Measurements from ENCODE around the gene USO1. TPM values are rescaled to one million over a fixed set of nuclear protein-coding genes. Genes with fewer than 3 reads are reported as not detected.

USO1 gene
- total RNA-seq, 4 donors from 2014 or later = 74.4 to 111 (median 87.9) TPM

DNA sequence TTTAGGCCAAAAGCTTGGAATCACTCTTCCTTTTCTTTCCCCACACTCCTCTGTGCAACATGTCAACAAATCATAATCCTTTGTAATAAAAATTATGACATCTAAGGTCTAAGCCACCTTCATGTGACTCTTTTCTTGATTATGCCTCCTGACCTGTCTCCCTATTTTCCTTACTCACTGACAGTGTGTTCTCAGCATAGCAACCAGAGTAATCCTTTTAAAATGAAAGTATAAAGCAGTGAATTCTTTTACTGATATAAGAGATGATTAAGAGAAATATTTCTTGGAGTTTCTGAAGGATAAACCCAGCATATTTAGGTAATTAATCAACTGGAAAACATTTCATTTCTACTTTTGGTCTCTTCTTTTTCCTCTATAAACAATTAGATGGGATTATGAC is 44.7 kb downstream of the USO1 start:
- no peaks in the 10 kb centered on the region for H3K27me3 ChIP-seq
- ATAC-seq = no peak
- H3K27ac ChIP-seq = no peak overlapping the region
- H3K36me3 ChIP-seq = peaks cover 0 to 38% of the 10 kb centered on the region in 2 donors
- H3K4me1 ChIP-seq = peaks cover 0 to 11% (median 0%) of the 10 kb centered on the region in 3 donors
- no peaks in the 10 kb centered on the region for H3K9me3 ChIP-seq
- no peak overlapping the region for H3K4me3 ChIP-seq
- no peak for TF ChIP-seq POLR2A (IDR thresholded peaks at IDR 0.05)
- TF ChIP-seq, protein P1, sequence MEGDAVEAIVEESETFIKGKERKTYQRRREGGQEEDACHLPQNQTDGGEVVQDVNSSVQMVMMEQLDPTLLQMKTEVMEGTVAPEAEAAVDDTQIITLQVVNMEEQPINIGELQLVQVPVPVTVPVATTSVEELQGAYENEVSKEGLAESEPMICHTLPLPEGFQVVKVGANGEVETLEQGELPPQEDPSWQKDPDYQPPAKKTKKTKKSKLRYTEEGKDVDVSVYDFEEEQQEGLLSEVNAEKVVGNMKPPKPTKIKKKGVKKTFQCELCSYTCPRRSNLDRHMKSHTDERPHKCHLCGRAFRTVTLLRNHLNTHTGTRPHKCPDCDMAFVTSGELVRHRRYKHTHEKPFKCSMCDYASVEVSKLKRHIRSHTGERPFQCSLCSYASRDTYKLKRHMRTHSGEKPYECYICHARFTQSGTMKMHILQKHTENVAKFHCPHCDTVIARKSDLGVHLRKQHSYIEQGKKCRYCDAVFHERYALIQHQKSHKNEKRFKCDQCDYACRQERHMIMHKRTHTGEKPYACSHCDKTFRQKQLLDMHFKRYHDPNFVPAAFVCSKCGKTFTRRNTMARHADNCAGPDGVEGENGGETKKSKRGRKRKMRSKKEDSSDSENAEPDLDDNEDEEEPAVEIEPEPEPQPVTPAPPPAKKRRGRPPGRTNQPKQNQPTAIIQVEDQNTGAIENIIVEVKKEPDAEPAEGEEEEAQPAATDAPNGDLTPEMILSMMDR (IDR thresholded peaks at IDR 0.05) = no peak
- no peak for TF ChIP-seq EP300 (IDR thresholded peaks at IDR 0.05)
- no peak for TF ChIP-seq POLR2AphosphoS5 (IDR thresholded peaks at IDR 0.05)

DNA sequence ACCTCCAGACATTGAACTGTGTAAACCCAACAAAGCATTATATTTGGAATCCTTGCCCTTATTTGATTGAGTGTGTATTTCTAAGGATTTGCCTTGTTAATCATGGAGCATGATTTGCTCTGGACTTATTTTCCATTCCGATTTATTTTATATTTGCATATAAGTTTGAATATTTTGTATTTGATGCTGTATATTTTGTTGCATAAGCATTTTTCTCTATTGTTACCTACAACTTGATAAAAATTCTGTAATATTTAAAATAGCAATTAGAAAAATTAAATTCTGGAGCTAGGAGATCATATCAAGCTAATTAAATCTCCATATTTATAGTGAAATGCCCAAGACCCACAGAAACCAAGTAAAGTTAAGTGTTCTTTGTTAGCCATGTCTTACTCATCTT is 47.2 kb downstream of the USO1 start:
- Histone ChIP-seq H3K27me3 (no peaks in the 10 kb centered on the region), H3K4me3 (no peak overlapping the region), H3K9me3 (no peaks in the 10 kb centered on the region), H3K27ac (no peak overlapping the region), H3K4me1 (peaks cover 0 to 11% (median 0%) of the 10 kb centered on the region in 3 donors), H3K36me3 (peaks cover 2 to 64% of the 10 kb centered on the region in 2 donors)
- WGBS, 2 donors (ENCODE audit: low coverage in 1 of 2) = 0% methylated on average over 1 of the region's 1 CpG
- no peak for TF ChIP-seq POLR2AphosphoS5 (IDR thresholded peaks at IDR 0.05)
- no peak for TF ChIP-seq POLR2A (IDR thresholded peaks at IDR 0.05)
- no peak for TF ChIP-seq EP300 (IDR thresholded peaks at IDR 0.05)
- TF ChIP-seq, protein P1 (IDR thresholded peaks at IDR 0.05) = no peak
- ATAC-seq = no peak

DNA sequence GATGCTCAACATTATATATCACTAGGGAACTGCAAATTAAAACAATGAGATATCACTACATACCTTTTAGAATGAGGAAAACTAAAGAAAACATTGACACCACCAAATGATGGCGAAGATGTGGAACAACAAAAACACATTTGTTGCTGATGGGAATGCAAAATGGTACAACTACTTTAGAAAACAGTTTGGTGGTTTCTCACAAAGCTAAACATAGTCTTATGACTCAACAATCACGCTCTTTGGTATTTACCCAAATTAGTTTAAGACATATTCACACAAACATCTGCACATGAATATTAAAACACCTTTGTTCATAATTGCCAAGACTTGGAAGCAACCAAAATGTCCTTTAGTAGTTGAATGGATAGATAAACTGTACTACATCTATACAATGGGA is 53.2 kb downstream of the USO1 start:
- H3K27ac ChIP-seq = no peak overlapping the region
- H3K27me3 ChIP-seq = no peaks in the 10 kb centered on the region
- TF ChIP-seq POLR2AphosphoS5 (IDR thresholded peaks at IDR 0.05) (no peak), POLR2A (IDR thresholded peaks at IDR 0.05) (no peak), EP300 (IDR thresholded peaks at IDR 0.05) (no peak)
- TF ChIP-seq, protein P1 (IDR thresholded peaks at IDR 0.05) = no peak
- no peaks in the 10 kb centered on the region for H3K4me1 ChIP-seq
- 93 to 100% methylated on average over 2 of the region's 2 CpGs for WGBS, 2 donors (ENCODE audit: low coverage in 1 of 2)
- no peaks in the 10 kb centered on the region for H3K9me3 ChIP-seq
- peaks cover 7 to 88% of the 10 kb centered on the region in 2 donors for H3K36me3 ChIP-seq
- no peak for ATAC-seq
- H3K4me3 ChIP-seq = no peak overlapping the region

DNA sequence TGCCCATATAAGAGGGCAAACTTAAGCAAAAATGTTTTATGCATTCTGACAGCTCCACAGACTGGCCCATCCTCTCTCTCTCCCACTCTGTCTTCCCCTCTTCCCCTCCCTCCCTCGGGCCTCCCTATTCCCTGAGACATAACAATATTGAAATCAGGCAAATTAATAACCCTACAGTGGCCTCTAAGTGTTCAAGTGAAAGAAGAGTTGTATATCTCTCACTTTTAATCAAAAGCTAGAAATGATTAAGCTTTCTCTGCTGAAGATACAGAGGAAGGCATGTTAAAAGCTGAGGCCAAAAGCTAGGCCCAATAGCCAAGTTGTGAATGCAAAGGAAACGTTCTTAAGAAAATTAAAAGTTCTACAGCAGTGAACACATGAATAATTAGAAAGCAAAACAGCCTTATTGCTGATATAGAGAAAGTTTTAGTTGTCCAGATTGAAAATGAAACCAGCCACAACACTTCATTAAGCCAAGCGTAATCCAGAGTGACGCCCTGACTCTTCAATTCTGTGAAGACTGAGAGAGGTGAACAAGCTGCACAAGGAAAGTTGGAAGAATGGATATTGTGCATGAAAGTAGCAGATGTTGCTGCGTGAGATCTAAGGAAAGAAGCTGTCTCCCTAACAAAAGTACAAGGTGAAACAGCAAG is 54.9 kb downstream of the USO1 start:
- 80 to 81% methylated on average over 5 of the region's 5 CpGs for WGBS, 2 donors (ENCODE audit: low coverage in 1 of 2)
- no peak for ATAC-seq
- Histone ChIP-seq H3K36me3 (peaks cover 12 to 95% of the 10 kb centered on the region in 2 donors), H3K9me3 (no peaks in the 10 kb centered on the region), H3K4me1 (no peaks in the 10 kb centered on the region), H3K27me3 (no peaks in the 10 kb centered on the region), H3K4me3 (no peak overlapping the region), H3K27ac (no peak overlapping the region)
- TF ChIP-seq, protein P1 (IDR thresholded peaks at IDR 0.05) = no peak

DNA sequence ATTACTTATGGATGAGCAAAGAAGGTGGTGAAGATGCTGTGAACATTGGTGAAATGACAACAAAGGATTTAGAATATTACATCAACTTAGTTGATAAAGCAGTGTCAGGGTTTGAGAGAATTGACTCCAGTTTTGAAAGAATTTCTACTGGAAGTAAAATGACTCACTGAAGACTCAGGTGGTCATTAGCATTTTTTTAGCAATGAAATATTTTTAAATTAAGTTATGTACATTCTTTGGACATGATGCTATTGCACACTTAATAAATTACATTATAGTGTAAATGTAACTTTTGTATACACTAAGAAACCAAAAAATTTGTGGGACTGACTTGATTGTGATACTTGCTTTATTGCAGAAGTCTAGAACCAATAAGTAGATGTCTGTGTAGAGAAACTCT is 56.9 kb downstream of the USO1 start:
- H3K4me3 ChIP-seq = no peak overlapping the region
- peaks cover 9 to 85% of the 10 kb centered on the region in 2 donors for H3K36me3 ChIP-seq
- no peak for TF ChIP-seq POLR2A (IDR thresholded peaks at IDR 0.05)
- no peak for TF ChIP-seq EP300 (IDR thresholded peaks at IDR 0.05)
- TF ChIP-seq, protein P1 (IDR thresholded peaks at IDR 0.05) = no peak
- no peak for TF ChIP-seq POLR2AphosphoS5 (IDR thresholded peaks at IDR 0.05)

More for the DNA sequence above, 56.9 kb downstream of the USO1 start:
- Histone ChIP-seq H3K27ac (no peak overlapping the region), H3K27me3 (no peaks in the 10 kb centered on the region), H3K4me1 (no peaks in the 10 kb centered on the region), H3K9me3 (no peaks in the 10 kb centered on the region)
- ATAC-seq = no peak

Measured in gastroesophageal sphincter (tissue), 4 donors.